Colon (tissue), 2 donors: Measurements from ENCODE around the gene MATN4.

Experiments
- FAIRE-seq: peaks from 2 replicates; lab custom pipeline; 2012; peaks lifted over from hg19 to GRCh38; lab: Jason Lieb, UNC
- donor health status: control.
- donor health status: control.

Gene MATN4

DNA sequence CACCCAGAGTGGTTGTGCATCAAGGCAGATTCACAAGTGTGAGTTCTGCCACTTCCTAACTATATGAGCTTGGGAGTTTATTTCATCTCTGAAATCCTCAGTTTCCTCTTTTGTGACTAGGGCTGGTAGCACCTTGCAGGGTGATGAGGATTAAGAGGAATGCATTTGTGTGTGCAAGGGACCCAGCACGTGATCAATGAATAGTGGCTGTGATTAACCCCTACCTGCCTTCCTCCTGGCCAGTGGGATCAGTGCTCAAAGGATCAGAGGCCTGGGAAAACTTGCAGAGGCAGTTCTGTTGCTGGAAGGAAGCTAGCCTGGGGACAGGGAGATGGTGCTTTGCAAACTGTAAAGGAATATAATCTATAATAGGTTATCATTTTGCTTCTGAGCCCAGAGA, 32.9 kb upstream of the MATN4 start:
- FAIRE-seq, result no peak

DNA sequence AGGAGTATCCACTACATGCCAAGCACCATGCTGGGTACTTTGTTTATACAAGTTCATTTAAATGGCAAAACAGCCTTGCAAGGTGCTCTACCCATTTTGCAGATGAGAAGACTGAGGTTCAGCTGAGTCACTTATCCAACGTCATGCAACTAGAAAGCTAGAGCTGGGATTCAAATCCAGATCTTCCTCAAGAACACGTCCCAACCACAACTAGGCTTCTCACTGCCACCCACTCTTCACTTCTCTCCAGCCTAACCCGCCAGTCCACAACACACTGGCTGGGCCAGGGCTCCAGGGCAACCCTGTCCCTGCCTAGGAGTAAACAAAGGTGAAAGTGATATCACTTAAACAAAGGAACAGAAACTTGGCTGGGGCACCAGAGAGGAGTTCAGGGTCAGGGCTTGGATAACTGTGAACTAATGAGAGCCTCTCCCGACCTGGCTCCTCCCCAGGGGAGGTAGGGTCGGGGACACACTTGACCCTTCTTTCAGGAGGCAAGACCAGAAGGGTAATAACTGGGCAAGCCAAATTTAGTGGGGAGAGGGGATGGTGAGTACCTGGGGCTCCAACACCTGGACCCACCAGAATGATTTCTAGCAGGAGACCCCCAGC, 32.2 kb upstream of the MATN4 start:
- FAIRE-seq, result no peak

DNA sequence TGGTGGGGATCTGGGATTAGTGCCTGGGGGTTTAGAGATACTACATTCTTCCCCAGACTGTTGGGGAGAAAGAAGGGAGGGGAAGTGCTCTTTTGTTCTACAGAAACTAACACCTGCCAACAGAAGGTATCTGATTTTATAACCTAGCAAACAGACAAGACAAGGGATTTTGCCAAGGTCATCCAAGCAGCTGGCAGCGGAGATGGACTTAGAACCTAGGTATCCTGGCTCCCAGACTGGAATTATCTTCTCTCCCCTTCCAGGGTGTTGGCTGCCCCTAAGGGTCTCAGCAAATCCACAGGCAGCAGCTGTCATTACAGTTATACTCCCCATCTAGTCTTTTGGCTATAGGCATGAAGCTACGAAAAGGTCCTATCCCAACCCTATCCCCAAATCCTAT, 31.7 kb upstream of the MATN4 start:
- no peak for FAIRE-seq

DNA sequence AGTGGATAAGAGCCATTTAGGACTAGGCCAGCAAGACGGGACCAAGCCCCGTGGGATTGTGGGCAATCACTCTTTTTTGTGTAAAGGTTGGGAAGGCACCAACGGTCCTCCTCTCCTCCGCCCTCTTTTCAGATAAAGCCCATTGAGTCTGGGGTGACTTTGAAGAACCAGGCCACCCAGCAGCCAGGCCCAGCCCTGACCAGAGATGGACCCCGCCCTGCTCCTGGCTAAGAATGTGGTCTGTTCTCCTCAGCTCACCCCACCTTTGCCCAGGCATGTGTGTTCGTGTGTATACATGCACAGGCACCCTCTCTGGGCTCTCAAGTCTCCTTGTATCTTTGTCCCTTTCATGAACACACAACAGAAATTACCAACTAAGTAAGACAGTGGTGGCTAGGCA, 31.0 kb upstream of the MATN4 start:
- no peak for FAIRE-seq

DNA sequence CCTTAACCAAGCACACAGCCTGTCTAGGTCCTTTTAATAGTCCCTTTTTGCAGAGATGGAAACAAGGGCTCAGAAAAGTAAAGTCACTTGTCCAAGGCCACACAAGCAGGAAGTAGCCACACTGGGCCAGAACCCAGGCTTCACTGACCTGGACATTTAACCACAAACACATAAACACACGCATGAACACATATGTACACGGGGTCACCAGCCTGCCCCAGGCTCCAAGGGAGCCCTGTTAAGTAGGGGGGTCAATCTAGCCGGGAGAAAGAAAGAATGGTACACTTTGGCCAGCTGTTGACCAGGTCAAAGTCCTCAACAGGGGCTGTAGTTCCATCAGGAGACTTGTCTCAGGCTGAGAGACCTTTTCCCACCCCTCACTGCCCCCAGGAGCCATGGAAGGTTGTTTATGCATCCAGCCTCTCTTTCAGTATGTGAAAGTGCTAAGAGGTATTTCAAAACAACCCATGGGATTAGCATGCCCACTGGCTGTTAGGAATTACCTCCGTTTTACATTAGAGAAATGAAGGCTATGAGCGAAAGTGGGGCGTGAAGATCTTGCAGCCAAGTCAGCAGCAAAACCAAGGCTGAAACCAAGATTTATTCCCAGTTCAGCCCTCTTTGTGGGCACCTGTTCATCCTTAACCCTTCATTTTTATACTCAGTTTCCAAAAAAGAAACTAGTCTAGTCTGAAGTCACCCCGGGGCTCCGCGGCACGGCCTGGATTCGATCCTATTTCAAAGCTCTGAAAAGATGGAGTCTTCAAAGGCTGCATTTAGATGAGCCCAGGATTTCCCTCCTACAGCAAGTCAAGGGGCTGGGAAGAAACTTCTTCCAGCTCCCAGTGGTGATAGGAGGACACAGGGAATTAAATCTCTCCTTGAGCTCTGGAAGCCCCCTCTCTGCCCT, 30.3 kb upstream of the MATN4 start:
- FAIRE-seq, result no peak

DNA sequence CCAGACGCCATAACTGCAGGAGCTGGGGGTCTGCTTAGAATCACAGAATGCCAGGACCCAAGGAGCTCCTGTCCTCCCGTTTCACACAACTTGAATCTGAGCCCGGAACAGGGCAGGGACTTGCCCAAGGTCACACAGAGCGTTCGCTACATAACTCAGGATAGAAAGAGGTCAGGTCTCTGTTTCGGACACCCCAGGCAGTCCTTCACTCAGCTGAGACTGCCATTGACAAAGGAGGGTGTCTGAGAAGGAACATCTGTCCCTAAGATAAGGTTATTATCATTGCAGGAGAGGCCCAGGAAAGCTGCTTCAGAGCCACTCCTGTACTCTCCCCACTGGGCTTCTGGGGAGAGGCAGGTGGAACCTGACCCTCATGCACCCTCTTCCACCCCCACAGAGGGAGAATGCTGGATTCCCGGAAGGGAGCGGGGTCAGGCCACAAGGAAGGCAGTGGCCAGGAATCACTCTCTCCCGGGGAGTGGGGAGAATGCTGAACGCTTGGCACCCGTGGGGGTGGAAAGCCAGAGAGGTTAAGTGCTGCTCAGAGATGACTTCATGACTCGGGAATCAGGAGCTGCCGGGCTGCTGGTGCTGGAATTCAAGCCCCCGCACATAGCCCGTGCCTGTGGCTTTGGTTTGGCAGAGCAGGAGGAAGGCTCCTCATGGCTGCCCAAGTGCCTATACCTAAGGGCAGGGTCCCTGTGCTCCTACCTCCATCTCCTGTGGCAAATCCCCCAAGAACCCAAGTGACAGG, 29.4 kb upstream of the MATN4 start:
- no peak for FAIRE-seq

DNA sequence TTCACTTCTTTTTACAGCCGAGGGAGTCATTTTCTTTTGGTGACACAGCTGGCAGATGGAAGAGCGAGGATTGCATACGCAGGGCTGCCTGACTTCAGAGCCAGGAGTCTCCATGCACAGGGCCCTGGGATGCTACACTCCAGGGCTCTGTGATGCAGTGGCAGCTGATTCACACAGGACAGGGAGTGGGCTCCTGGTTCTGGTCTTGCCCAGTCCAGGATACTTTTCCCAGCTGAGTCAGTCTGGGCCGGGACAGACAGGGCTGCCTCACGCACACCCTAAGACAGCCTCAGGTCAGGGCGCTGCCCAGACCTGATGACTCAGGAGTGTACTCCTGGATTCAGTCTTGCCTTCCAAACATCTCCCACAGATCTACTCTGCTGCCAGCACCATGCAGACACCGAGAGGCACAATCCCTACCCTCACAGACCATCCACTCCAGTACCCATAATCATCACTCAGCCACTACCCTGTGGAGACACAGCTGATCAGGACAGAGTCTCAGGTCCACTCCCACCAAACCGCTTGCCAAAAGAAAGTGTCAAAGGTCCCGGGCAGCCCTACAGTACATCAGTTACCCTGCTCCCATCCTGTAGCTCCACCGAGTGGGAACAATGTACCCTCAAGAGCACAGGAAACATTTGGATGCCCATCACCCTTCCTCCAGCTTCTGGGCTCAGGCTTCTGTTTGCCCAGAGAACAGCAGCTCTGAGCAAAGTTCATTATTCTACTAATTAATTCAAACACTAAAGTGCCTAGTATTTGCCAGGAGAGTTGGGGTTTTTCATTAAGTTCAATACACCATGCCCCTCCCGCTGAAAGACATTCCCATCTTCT, 28.6 kb upstream of the MATN4 start:
- FAIRE-seq, result no peak

DNA sequence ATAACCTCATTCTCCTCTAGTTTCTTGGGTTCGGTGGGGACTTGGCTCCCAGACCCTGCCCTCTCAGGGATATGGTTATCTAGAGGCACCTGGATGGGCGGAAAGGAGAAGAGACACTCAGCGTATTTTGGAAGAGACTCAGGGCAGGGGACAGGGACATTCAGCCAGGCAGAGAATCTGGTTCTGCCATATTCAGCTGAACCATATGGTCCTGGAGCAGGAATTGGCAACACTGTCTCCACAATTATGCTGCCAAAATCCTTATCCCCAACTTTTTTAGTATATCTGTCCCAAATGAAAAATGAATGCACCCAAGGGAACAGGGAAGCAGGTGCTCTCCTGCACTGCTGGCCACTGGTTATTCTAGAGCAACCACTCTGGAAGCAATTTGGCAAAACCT, 22.4 kb upstream of the MATN4 start:
- no peak for FAIRE-seq

DNA sequence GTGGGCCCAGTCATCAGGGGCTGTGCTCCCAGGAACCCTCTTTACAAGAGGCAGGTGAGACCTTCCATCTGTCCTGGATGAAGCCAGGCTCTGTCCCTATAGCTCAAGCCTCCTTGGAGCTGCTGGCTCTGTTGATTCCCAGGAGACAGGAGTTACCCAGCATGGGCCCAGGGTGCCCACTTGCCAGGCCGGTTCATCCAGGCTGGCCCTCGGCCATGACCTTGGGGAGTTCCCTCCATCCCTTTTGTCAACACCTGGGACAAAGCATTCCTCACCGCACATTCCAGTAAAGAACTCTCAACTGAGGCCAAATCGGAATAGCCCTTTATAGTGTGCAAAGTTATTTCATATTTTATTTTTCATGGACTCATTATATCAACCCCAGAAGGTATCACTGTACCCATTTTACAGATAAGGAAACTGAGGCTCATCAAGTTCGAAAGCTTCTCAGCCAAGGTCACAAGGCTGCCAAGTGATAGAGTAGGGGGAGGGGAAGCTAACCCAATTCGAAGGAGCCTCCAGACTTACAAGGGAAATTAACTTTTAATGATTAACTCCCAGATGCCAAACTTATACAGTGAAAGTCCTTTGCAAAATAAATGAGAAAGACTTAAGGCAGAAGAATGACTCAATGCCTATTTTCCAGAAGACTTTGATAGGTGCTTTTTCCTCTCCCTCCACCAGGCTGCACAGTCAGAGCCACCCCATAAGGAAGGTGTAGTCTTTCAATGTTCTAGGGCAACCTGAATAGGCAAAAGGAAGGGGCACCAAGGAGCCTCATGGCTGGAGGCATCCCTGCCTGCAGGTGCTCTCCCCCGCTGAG, 21.6 kb upstream of the MATN4 start:
- FAIRE-seq, result no peak

DNA sequence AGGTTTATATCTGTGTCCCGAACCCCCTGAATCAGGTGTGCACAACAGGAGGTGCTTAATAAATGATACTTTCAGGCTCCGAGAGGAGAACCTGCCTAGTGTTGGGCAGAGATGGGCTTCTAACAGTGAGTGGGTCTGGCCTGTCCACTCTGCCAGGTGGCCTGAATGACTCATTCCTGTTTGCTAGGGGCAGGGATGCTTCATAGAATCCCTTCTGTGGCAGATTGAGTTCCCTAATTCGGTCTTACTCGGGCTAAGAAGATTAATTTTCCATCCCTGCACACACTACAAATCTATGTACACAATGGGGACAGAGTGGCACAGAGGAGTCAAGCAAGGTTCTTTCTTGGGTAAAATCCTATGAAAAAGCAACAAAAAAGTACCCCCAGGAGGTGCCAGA, 20.4 kb upstream of the MATN4 start:
- no peak for FAIRE-seq

DNA sequence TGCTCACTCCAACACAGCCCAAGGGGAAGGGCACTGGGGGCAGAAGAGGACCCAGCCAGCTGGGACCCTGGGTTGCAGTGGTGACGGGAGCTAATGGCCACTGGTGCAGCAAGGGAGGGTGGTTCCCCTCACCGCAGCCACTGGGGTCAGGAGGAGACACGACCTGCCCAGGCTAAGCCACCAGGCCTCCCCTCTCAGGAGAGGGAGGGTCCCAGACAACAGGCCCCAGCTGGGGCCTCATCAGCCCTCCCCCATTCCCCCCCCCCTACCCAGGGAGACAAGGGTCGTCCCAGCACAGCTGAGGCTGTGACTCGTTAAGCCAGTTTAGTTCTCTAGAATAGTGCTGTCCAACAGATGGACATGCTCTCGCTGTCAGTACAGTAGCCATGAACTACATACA, 17.3 kb upstream of the MATN4 start:
- FAIRE-seq, result no peak

DNA sequence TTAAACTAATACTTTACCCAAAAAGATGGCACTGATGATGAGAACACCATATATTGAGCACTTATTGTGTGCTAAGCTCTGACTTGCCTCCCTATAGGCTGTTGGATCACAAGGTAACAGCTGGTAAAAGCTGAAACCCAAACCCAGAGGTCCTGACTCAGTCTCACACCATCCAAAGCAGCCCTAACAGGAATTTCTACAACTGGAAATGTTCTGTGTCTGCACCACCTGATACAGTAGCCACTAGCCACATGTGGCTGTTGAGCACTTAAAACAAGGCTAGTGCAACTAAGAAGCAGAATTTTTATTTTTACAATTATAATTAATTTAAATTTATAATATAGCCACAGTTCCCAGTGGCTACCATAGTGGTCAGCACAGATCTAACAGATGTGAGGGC, 15.6 kb upstream of the MATN4 start:
- no peak for FAIRE-seq

DNA sequence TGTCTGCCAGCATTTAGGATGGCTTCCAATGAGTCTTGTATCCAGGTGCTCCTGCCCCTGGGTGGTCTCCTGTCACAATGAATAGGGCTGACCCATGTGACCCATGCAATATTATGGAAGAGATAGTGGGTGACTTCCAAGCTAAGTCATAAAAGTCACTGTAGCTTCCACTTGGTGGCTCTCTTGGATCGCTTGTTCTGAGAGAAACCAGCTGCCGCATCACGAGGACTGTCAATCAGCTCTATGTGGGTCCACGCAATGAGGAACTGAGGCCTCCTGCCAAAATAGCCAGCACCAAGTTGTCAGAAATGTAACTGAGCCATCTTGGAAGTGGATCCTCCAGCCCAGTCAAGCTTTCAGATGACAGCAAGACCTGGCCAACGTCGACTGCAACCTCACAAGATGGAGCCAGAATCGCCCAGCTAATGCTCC, 14.9 kb upstream of the MATN4 start:
- no peak for FAIRE-seq

DNA sequence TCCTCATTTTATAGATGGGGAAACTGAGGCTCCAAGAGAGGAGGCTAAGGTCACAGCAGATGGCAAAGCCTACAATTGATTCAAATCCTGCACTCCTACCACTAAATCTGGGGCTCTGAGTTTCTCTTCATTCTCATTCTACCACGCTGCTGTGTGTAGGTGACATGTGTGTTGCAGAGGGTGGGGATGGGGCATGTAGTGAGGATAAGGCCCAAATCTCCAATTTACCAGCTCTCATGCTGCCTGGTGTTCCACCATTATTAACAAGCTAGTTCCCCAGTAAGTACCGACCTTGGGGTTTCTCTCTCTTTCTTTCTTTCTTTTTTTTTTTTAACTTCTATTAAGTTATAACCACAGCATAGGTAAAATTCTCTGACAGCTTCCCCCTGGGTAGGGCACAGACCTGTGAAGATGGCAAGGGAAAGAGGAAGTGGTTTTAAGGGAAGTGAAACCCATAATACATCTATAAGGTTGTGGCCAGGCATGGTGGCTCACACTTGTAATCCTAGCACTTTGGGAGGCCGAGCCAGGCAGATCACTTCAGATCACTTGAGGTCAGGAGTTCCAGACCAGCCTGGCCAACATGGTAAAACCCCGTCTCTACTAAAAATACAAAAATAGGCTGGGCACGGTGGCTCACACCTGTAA, 13.0 kb upstream of the MATN4 start:
- no peak for FAIRE-seq

DNA sequence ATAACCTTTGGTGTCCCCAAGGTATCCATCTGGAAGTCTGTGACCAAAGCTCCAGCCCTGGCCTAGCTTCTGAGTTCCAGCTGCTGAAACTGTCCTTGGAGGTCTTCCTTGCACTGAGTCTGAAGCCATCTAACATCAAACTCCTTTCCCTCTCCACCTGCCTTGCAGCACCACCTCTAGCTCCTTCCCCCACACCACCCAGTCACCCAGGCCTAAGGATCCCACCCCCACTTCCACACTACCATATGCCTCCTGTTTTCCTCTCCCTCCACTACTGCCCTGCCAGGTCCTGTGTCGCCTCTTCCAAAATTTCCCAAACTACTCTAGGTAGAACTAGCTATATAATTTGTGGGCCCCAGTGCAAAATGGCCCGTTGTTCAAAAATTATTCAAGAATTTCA, 10.8 kb upstream of the MATN4 start:
- no peak for FAIRE-seq

DNA sequence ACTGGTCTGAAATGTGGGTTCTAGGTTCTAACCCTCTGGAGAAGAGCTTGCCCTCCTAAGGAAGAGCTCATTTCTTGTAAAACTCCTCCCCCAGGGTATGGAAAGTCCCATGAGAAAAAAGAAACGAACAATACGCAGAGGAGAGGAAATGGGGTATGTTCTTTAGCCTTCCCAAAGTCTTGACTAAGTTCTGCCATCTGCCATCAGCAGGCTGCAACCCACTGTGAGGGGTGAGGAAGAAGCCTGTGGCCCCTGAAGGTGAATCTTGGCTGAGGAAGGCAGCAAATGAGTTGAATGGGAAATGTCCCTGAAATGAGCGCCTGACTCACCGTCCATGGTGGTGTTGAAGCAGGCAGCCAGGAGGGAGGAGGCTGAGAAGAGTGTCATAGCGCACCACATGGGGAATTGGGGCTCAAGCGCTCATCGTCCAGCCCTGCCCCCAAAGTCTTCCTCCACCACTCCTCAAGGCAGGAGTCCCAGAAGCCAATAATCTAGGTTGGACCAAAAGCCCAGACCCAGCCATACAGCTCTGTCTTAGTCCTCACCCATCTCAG, 10.4 kb upstream of the MATN4 start:
- FAIRE-seq, result no peak

DNA sequence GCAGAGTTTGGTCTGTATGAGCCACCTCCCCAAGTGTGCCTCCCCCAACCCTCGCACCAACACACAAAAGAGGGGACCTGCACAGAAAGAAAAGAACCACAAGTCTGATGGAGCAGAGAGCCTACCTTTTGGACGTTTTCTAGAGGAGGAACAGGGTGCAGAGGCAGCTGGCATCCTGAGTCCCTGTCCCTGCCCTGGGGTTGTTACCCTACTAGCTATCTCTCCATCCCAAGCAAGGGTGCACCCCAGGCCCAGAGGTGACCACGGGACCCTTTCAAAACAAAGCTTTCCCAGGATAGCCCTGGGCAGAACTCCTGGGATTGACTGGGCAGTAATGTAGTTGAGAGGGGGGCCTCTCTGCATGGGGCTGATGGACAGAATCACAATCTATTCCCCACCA, 9.7 kb upstream of the MATN4 start:
- no peak for FAIRE-seq

DNA sequence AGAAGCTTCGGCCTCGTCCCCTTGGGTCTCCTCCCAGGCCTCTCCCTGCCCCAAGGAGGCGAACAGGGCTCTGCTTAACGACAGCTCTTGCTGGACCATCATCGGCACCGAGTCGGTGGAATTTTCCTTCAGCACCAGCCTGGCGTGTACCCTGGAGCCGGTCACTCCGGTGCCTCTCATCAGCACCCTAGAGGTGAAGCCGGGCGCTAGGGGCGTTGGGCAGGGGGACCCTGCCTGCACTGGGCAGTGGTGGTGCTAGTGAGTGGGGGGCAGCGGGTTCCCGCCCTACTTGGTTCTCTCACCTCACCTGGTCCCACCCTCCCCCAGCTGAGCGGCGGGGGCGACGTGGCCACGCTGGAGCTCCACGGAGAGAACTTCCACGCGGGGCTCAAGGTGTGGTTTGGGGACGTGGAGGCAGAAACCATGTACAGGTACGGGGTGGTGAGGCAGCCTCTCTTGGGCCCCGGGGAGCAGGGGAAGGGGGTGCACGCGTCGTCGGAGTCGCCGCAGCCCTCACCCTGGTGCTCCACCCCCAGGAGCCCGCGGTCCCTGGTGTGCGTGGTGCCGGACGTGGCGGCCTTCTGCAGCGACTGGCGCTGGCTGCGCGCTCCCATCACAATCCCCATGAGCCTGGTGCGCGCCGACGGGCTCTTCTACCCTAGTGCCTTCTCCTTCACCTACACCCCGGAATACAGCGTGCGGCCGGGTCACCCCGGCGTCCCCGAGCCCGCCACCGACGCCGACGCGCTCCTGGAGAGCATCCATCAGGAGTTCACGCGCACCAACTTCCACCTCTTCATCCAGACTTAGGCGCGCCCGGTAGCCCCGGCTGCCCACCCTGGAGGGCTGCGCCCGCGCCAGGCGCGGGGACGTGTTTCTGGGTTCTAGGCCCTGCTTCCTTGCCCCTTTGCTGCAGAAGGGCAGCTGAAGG, 8.3 kb upstream of the MATN4 start:
- no peak for FAIRE-seq

DNA sequence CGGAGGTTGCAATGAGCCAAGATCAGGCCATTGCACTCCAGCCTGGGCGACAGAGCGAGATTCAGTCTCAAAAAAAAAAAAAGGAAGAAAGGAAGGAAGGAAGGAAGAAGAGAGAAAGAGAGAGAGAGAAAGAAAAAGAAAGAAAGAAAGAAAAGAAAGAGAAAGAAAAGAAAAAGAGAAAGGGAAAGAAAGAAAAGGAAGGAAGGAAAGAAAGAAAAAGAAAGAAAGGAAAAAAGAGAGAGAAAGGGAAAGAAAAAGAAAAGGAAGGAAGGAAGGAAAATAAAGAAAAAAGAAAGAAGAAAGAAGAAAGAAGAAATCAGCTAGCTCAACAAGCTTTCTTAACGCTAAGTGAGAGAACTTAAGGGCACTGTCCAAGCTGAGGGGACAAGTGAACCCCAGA, 7.6 kb upstream of the MATN4 start:
- no peak for FAIRE-seq
